Astrocyte (in vitro differentiated cells and primary cell): ENCODE results near the gene KRT86. TPM values are rescaled to one million over a fixed set of nuclear protein-coding genes. Genes with fewer than 3 reads are reported as not detected.

Experiments
- DNase-seq: peaks from one replicate; pipeline ENCODE4 v3.0.0-alpha.2; 2010; ENCODE audit warnings: low read depth
- FAIRE-seq: peaks from 2 replicates; lab custom pipeline; 2011; peaks lifted over from hg19 to GRCh38; lab: Jason Lieb, UNC
- H2AFZ ChIP-seq: 2 replicates; pipeline ENCODE4 v1.6.0; 2012; ENCODE audit warnings: low read depth, low read length, inconsistent platforms
- H3K27ac ChIP-seq: 2 replicates; pipeline ENCODE4 v1.5.1; 2011; ENCODE audit warnings: low read depth, low read length, inconsistent platforms
- H3K27me3 ChIP-seq: 2 replicates; pipeline ENCODE4 v1.6.0; 2011; ENCODE audit warnings: low read length, inconsistent platforms; ENCODE audit not compliant: insufficient read depth
- H3K36me3 ChIP-seq: 2 replicates; pipeline ENCODE4 v1.5.1; 2011; ENCODE audit warnings: low read length, inconsistent platforms; ENCODE audit not compliant: insufficient read depth
- H3K4me1 ChIP-seq: 2 replicates; pipeline ENCODE4 v1.5.1; 2011; ENCODE audit warnings: low read length, inconsistent platforms; ENCODE audit not compliant: insufficient read depth
- H3K4me2 ChIP-seq: 2 replicates; pipeline ENCODE4 v1.6.0; 2012; ENCODE audit warnings: low read length, inconsistent platforms
- H3K4me3 ChIP-seq: 2 replicates; pipeline ENCODE4 v1.5.1; 2011; ENCODE audit warnings: low read depth, mild to moderate bottlenecking, low read length, inconsistent platforms; ENCODE audit not compliant: insufficient read depth
- H3K79me2 ChIP-seq: 2 replicates; pipeline ENCODE4 v1.6.0; 2012; ENCODE audit warnings: mild to moderate bottlenecking, low read length, inconsistent platforms; ENCODE audit not compliant: insufficient read depth
- H3K9ac ChIP-seq: 2 replicates; pipeline ENCODE4 v1.6.0; 2012; ENCODE audit warnings: mild to moderate bottlenecking, low read length, inconsistent platforms
- H3K9me3 ChIP-seq: 2 replicates; pipeline ENCODE4 v1.5.1; 2012; ENCODE audit warnings: low read depth, mild to moderate bottlenecking, low read length, inconsistent platforms; ENCODE audit not compliant: insufficient read depth
- H4K20me1 ChIP-seq: 2 replicates; pipeline ENCODE4 v1.6.0; 2012; ENCODE audit warnings: low read length, inconsistent platforms; ENCODE audit not compliant: insufficient read depth
- H3K27ac Mint-ChIP-seq: one replicate; pipeline ENCODE4 v1.8.0; 2021; ENCODE audit warnings: mild to moderate bottlenecking, mixed read lengths; ENCODE audit not compliant: unreplicated experiment
- H3K27me3 Mint-ChIP-seq: one replicate; pipeline ENCODE4 v1.8.0; 2021; ENCODE audit warnings: low read depth, mixed read lengths; ENCODE audit not compliant: unreplicated experiment
- H3K36me3 Mint-ChIP-seq: one replicate; pipeline ENCODE4 v1.8.0; 2021; ENCODE audit warnings: low read depth, mixed read lengths; ENCODE audit not compliant: unreplicated experiment
- H3K4me1 Mint-ChIP-seq: one replicate; pipeline ENCODE4 v1.8.0; 2021; ENCODE audit warnings: low read depth, mixed read lengths; ENCODE audit not compliant: unreplicated experiment
- H3K4me3 Mint-ChIP-seq: one replicate; pipeline ENCODE4 v1.8.0; 2021; ENCODE audit warnings: mild to moderate bottlenecking, moderate library complexity, mixed read lengths; ENCODE audit not compliant: unreplicated experiment
- H3K9me3 Mint-ChIP-seq: one replicate; pipeline ENCODE4 v1.8.0; 2021; ENCODE audit warnings: mild to moderate bottlenecking, mixed read lengths; ENCODE audit not compliant: unreplicated experiment
- CTCF ChIP-seq: IDR thresholded peaks from 2 replicates; pipeline ENCODE4 v1.5.1; 2011; ENCODE audit warnings: low read depth, mild to moderate bottlenecking, inconsistent platforms, low read length, moderate library complexity; ENCODE audit not compliant: insufficient read depth
- EZH2 ChIP-seq: IDR thresholded peaks from 2 replicates; pipeline ENCODE4 v1.6.1; 2012; ENCODE audit warnings: mild to moderate bottlenecking, low read length, inconsistent platforms; ENCODE audit not compliant: insufficient read depth
- total RNA-seq: library from RNA; stranded (reverse); gene quantifications from 2 replicates; pipeline ENCODE4 v1.2.1, GENCODE V29; 2021

The KRT86 gene
- total RNA-seq, 1 donor from 2014 or later: 0.43 TPM

DNA sequence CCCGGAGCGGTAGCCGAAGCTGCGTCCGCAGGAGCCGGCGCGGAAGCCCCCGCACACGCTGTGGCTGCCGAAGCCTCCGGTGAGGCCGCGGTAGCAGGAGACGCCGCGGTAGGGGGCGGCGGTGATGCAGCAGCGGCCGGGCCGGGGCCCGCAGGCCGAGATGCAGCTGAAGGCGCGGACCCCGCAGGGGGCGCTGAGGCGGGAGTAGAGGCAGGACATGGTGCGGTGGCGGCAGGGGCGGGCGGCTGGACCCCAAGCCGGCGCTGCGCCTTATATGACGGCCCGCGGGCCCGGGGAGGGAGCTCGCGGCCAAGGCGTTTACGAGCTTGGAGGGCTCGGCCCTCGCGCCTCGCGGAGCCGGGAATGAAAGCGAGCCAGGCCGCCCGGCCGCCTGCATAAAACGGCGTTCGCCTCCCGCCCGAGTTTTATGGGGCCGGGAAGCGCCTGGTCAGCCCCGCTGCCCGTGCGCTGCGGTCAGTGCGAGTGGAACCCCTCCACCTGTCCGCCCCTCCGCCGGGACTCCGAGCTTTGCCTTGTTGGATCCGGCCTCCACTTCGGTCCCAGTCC lies 16.0 kb upstream of the KRT86 start:
- Histone ChIP-seq H3K9me3 (no peaks in the 10 kb centered on the region), H3K27ac (no peak overlapping the region), H3K9ac (peak overlapping the region; percentile 22), H3K27me3 (peaks cover 37% of the 10 kb centered on the region), H3K79me2 (no peaks in the 10 kb centered on the region), H3K4me3 (peak overlapping the region; percentile 37), H3K36me3 (no peaks in the 10 kb centered on the region), H3K4me1 (peaks cover 13% of the 10 kb centered on the region), H3K4me2 (peak overlapping the region; percentile 79), H4K20me1 (no peaks in the 10 kb centered on the region), H2AFZ (peak overlapping the region; percentile 51)
- DNase-seq (no peak), FAIRE-seq (no peak)
- TF ChIP-seq EZH2 (peak; percentile 69), CTCF (no peak)
- peaks cover 7% of the 10 kb centered on the region for H3K9me3 Mint-ChIP-seq
- peaks cover 5% of the 10 kb centered on the region for H3K36me3 Mint-ChIP-seq
- peaks cover 84% of the 10 kb centered on the region for H3K27me3 Mint-ChIP-seq
- no peak overlapping the region for H3K4me3 Mint-ChIP-seq
- peaks cover 12% of the 10 kb centered on the region for H3K4me1 Mint-ChIP-seq
- no peak overlapping the region for H3K27ac Mint-ChIP-seq

GRCh38 chr12:52259657-52260243 lies 14.7 kb upstream of the KRT86 start:
- Histone ChIP-seq H3K27me3 (peaks cover 32% of the 10 kb centered on the region), H3K79me2 (no peaks in the 10 kb centered on the region), H3K4me3 (no peak overlapping the region), H4K20me1 (no peaks in the 10 kb centered on the region), H3K9ac (no peak overlapping the region), H3K27ac (no peak overlapping the region), H3K9me3 (no peaks in the 10 kb centered on the region), H3K36me3 (no peaks in the 10 kb centered on the region), H2AFZ (no peak overlapping the region), H3K4me1 (peaks cover 13% of the 10 kb centered on the region), H3K4me2 (no peak overlapping the region)
- no peak for DNase-seq
- FAIRE-seq: no peak
- H3K27me3 Mint-ChIP-seq: peaks cover 79% of the 10 kb centered on the region
- TF ChIP-seq EZH2: no peak
- no peak for TF ChIP-seq CTCF
- peaks cover 7% of the 10 kb centered on the region for H3K9me3 Mint-ChIP-seq
- peaks cover 12% of the 10 kb centered on the region for H3K4me1 Mint-ChIP-seq
- H3K4me3 Mint-ChIP-seq: no peak overlapping the region
- peaks cover 5% of the 10 kb centered on the region for H3K36me3 Mint-ChIP-seq
- H3K27ac Mint-ChIP-seq: no peak overlapping the region
